Liver (tissue), 9 donors: ENCODE results near the gene CTNNBL1. TPM values are rescaled to one million over a fixed set of nuclear protein-coding genes. Genes with fewer than 3 reads are reported as not detected.

ENCODE experiments used
- DNase-seq: peaks from one replicate; pipeline ENCODE4 v3.0.0-alpha.2; 2017; ENCODE audit warnings: low spot score
- H3K27ac ChIP-seq, 2 donors: one replicate each; pipeline ENCODE4 v1.7.0; 2013; ENCODE audit warnings: inconsistent platforms in 2 of 2, low read length in 2 of 2, control low read depth in 1 of 2, low read depth in 1 of 2, mild to moderate bottlenecking in 1 of 2
- H3K27me3 ChIP-seq, 4 donors: one replicate each; pipeline versions ENCODE4 v1.6.1 to v1.7.0; 2013; ENCODE audit warnings: low read length in 3 of 4, inconsistent platforms in 1 of 4, mild to moderate bottlenecking in 1 of 4, moderate library complexity in 1 of 4; ENCODE audit not compliant: control insufficient read depth in 4 of 4, insufficient read depth in 4 of 4
- H3K36me3 ChIP-seq, 4 donors: one replicate each; pipeline versions ENCODE4 v1.6.1 to v1.7.0; 2013; ENCODE audit warnings: low read length in 3 of 4, mild to moderate bottlenecking in 3 of 4, low read depth in 1 of 4, moderate library complexity in 1 of 4; ENCODE audit not compliant: control insufficient read depth in 4 of 4, insufficient read depth in 3 of 4
- H3K4me1 ChIP-seq, 4 donors: one replicate each; pipeline versions ENCODE4 v1.6.1 to v1.7.0; 2013; ENCODE audit warnings: low read length in 3 of 4, mild to moderate bottlenecking in 3 of 4, moderate library complexity in 1 of 4; ENCODE audit not compliant: control insufficient read depth in 4 of 4, insufficient read depth in 4 of 4
- H3K4me3 ChIP-seq, 3 donors: one replicate each; pipeline versions ENCODE4 v1.6.1 to v1.7.0; 2013; ENCODE audit warnings: low read length in 3 of 3, control low read depth in 1 of 3, low read depth in 1 of 3, mild to moderate bottlenecking in 1 of 3
- H3K9ac ChIP-seq, 2 donors: one replicate each; pipeline ENCODE4 v1.7.0; 2013; ENCODE audit warnings: low read length in 2 of 2, mild to moderate bottlenecking in 2 of 2, moderate library complexity in 2 of 2, control low read depth in 1 of 2, low read depth in 1 of 2
- H3K9me3 ChIP-seq, 4 donors: one replicate each; pipeline versions ENCODE4 v1.6.1 to v1.7.0; 2013; ENCODE audit warnings: low read length in 3 of 4; ENCODE audit not compliant: control insufficient read depth in 4 of 4
- FOXA1 ChIP-seq: IDR thresholded peaks from 2 replicates; pipeline ENCODE4 v1.6.1; 2016; ENCODE audit warnings: antibody characterized with exemption
- FOXA2 ChIP-seq: IDR thresholded peaks from 2 replicates; pipeline ENCODE4 v1.6.1; 2016; ENCODE audit warnings: antibody characterized with exemption
- GABPA ChIP-seq, 2 donors: IDR thresholded peaks in 1 of 2; conservative IDR thresholded peaks in 1 of 2; 2 replicates each; pipeline ENCODE4 v1.6.1; 2016; ENCODE audit warnings: antibody characterized with exemption in 2 of 2, mild to moderate bottlenecking in 1 of 2, moderate library complexity in 1 of 2
- HNF4A ChIP-seq, 2 donors: conservative IDR thresholded peaks; 2 replicates each; pipeline ENCODE4 v1.6.1; 2016; ENCODE audit warnings: antibody characterized with exemption in 2 of 2, mild to moderate bottlenecking in 2 of 2
- HNF4G ChIP-seq: IDR thresholded peaks from 2 replicates; pipeline ENCODE4 v1.6.1; 2016; ENCODE audit warnings: antibody characterized with exemption
- NR2F2 ChIP-seq: IDR thresholded peaks from 2 replicates; pipeline ENCODE4 v1.6.1; 2016; ENCODE audit warnings: antibody characterized with exemption
- RAD21 ChIP-seq, 2 donors: IDR thresholded peaks; 2 replicates each; pipeline ENCODE4 v1.6.1; 2016; ENCODE audit warnings: antibody characterized with exemption in 2 of 2, mild to moderate bottlenecking in 2 of 2
- RXRA ChIP-seq, 2 donors: IDR thresholded peaks; 2 replicates each; pipeline ENCODE4 v1.6.1; 2017 to 2018; ENCODE audit warnings: antibody characterized with exemption in 2 of 2, mild to moderate bottlenecking in 1 of 2
- TAF1 ChIP-seq: conservative IDR thresholded peaks from 2 replicates; pipeline ENCODE4 v1.6.1; 2016; ENCODE audit warnings: antibody characterized with exemption, mild to moderate bottlenecking
- WGBS: extraction: QIAGEN DNeasy Blood & Tissue Kit; methylation state at CpG from one replicate; pipeline ENCODE4 v1.1.7; 2013; 5-methylcytosine and 5-hydroxymethylcytosine counted together
- polyA plus RNA-seq, 2 donors: library from polyadenylated mRNA; stranded (reverse) in 1 of 2; unstranded in 1 of 2; fragments of 200-250 nt in 1 of 2; fragments of >200 nt in 1 of 2; fragmentation: Nextera tagmentation in 1 of 2; extraction: Ambion mirVana in 1 of 2; gene quantifications; one replicate each; pipeline versions ENCODE4 v1.2.1 to v1.2.3, GENCODE V29; 2013 to 2015
- total RNA-seq, 2 donors: library from RNA; depleted of rRNA; stranded (reverse); fragments of >200 nt; gene quantifications; one replicate each; pipeline ENCODE4 v1.2.3, GENCODE V29; 2014
- TF ChIP-seq, protein P1 (sequence below): IDR thresholded peaks from 2 replicates; pipeline ENCODE4 v1.6.1; 2016; ENCODE audit warnings: antibody characterized with exemption, mild to moderate bottlenecking
- TF ChIP-seq, protein P2 (sequence below): IDR thresholded peaks from 2 replicates; pipeline ENCODE4 v1.6.1; 2016; ENCODE audit warnings: antibody characterized with exemption
- TF ChIP-seq, protein P3 (sequence below): fragments of 150-350 bp; IDR thresholded peaks from 2 replicates; pipeline ENCODE4 v1.5.1; 2017; ENCODE audit warnings: improper control_type of control experiment, low read depth, low read length; ENCODE audit not compliant: missing input control
- TF ChIP-seq, protein P4 (sequence below): IDR thresholded peaks from 2 replicates; pipeline ENCODE4 v1.6.1; 2016; ENCODE audit warnings: antibody characterized with exemption
- TF ChIP-seq, protein P5 (sequence below): IDR thresholded peaks from 2 replicates; pipeline ENCODE4 v1.6.1; 2016; ENCODE audit warnings: antibody characterized with exemption
- donor health status: healthy.
- donor health status: healthy.
- donor health status: healthy.
- donor health status: healthy.
- donor health status: healthy.

CTNNBL1 gene
- total and polyA plus RNA-seq, 4 donors, result 18.3 to 25.4 (median 20.3) TPM

DNA sequence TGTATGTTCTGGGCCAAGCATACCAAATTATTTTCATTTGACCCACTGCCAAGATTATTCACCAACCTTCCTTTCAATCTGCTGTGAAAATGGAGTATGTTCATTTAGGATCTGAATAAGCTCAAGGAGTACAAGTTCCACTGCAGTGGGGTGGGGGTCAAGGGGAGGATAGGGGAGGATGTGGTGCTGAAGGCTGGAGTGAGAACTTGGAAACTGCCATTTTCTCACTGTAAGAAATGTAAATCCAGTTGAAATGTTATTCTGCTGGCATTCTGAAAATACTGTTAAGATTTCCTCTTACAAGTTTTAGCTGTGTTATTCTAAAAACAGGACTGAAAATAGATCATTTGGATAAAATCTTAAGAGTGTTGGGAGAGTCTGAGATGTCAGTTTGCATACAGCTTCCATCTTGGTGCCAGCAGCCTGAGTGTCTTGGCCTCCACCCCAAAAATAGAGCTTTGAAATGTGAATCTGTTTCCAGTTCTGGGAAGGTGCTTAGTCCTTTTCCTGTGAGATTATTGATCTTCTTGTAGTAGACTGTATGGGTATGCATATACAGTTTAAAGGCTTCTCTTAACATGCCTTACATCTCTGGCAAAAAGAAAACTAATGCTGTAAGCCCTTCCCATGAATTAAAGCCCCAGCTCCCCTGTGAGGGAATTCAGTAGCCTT is 84.3 kb downstream of the CTNNBL1 start:
- Histone ChIP-seq H3K27ac (no peak overlapping the region), H3K4me1 (peaks cover 0 to 5% (median 2%) of the 10 kb centered on the region in 4 donors), H3K9me3 (no peaks in the 10 kb centered on the region), H3K9ac (no peak overlapping the region), H3K36me3 (peaks cover 0 to 27% (median 14%) of the 10 kb centered on the region in 4 donors), H3K27me3 (no peaks in the 10 kb centered on the region), H3K4me3 (no peak overlapping the region)
- DNase-seq, result no peak
- TF ChIP-seq, protein P1, sequence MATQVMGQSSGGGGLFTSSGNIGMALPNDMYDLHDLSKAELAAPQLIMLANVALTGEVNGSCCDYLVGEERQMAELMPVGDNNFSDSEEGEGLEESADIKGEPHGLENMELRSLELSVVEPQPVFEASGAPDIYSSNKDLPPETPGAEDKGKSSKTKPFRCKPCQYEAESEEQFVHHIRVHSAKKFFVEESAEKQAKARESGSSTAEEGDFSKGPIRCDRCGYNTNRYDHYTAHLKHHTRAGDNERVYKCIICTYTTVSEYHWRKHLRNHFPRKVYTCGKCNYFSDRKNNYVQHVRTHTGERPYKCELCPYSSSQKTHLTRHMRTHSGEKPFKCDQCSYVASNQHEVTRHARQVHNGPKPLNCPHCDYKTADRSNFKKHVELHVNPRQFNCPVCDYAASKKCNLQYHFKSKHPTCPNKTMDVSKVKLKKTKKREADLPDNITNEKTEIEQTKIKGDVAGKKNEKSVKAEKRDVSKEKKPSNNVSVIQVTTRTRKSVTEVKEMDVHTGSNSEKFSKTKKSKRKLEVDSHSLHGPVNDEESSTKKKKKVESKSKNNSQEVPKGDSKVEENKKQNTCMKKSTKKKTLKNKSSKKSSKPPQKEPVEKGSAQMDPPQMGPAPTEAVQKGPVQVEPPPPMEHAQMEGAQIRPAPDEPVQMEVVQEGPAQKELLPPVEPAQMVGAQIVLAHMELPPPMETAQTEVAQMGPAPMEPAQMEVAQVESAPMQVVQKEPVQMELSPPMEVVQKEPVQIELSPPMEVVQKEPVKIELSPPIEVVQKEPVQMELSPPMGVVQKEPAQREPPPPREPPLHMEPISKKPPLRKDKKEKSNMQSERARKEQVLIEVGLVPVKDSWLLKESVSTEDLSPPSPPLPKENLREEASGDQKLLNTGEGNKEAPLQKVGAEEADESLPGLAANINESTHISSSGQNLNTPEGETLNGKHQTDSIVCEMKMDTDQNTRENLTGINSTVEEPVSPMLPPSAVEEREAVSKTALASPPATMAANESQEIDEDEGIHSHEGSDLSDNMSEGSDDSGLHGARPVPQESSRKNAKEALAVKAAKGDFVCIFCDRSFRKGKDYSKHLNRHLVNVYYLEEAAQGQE, result no peak

DNA sequence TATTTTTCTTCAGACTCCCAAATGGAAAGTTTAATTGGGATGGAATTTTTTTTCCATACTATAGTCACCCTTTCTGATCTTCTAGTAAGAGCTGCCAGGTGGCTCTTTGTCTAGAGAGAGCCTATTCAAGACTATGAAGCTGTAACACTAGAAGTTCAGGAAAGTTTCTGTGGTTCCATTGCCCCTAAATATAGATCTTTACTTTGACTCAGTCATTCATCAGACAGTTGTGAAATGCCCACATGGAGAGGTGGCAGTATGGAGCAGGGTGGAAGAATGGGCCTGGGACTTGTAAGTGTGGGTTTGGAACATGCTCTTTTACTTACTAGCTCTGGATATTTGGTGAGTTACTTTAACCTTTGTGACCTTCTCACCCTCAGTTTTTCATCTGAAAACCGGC is 87.8 kb downstream of the CTNNBL1 start:
- DNase-seq, result no peak
- Histone ChIP-seq H3K9me3 (no peaks in the 10 kb centered on the region), H3K27me3 (no peaks in the 10 kb centered on the region), H3K4me3 (no peak overlapping the region), H3K4me1 (peaks cover 0 to 1% (median 0%) of the 10 kb centered on the region in 4 donors), H3K9ac (no peak overlapping the region), H3K36me3 (peaks cover 0 to 25% (median 15%) of the 10 kb centered on the region in 4 donors), H3K27ac (no peak overlapping the region)
- TF ChIP-seq, protein P2, sequence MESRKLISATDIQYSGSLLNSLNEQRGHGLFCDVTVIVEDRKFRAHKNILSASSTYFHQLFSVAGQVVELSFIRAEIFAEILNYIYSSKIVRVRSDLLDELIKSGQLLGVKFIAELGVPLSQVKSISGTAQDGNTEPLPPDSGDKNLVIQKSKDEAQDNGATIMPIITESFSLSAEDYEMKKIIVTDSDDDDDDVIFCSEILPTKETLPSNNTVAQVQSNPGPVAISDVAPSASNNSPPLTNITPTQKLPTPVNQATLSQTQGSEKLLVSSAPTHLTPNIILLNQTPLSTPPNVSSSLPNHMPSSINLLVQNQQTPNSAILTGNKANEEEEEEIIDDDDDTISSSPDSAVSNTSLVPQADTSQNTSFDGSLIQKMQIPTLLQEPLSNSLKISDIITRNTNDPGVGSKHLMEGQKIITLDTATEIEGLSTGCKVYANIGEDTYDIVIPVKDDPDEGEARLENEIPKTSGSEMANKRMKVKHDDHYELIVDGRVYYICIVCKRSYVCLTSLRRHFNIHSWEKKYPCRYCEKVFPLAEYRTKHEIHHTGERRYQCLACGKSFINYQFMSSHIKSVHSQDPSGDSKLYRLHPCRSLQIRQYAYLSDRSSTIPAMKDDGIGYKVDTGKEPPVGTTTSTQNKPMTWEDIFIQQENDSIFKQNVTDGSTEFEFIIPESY, result no peak
- TF ChIP-seq, protein P3, sequence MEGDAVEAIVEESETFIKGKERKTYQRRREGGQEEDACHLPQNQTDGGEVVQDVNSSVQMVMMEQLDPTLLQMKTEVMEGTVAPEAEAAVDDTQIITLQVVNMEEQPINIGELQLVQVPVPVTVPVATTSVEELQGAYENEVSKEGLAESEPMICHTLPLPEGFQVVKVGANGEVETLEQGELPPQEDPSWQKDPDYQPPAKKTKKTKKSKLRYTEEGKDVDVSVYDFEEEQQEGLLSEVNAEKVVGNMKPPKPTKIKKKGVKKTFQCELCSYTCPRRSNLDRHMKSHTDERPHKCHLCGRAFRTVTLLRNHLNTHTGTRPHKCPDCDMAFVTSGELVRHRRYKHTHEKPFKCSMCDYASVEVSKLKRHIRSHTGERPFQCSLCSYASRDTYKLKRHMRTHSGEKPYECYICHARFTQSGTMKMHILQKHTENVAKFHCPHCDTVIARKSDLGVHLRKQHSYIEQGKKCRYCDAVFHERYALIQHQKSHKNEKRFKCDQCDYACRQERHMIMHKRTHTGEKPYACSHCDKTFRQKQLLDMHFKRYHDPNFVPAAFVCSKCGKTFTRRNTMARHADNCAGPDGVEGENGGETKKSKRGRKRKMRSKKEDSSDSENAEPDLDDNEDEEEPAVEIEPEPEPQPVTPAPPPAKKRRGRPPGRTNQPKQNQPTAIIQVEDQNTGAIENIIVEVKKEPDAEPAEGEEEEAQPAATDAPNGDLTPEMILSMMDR, result no peak
- TF ChIP-seq HNF4G (no peak), NR2F2 (no peak), TAF1 (no peak)
- 96% methylated on average over 1 of the region's 1 CpG for WGBS

DNA sequence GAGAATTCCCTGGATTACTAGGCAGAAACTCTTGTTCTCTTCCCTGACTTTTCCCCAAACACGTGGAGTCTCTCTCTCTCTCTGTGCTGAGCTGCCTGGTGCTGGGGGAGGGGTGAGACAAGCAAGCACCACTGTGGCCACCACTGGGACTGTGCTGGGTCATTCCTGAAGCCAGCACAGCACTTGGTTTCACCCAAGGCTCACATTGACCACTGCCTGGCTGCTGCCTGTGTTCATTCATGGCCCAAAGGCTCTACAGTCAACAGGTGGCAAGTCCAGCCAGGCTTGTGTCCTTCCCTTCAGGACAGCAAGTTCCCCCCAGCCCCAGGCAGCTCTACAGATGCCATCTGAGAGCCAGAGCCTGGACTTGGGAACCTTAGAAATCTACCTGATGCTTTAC is 92.2 kb downstream of the CTNNBL1 start:
- H3K4me3 ChIP-seq, result no peak overlapping the region
- no peaks in the 10 kb centered on the region for H3K9me3 ChIP-seq
- peaks cover 0 to 35% (median 18%) of the 10 kb centered on the region in 4 donors for H3K36me3 ChIP-seq
- WGBS, result 83% methylated on average over 1 of the region's 1 CpG
- H3K9ac ChIP-seq, result no peak overlapping the region
- no peak overlapping the region for H3K27ac ChIP-seq
- H3K27me3 ChIP-seq, result no peaks in the 10 kb centered on the region
- DNase-seq, result no peak
- peaks cover 0 to 1% (median 0%) of the 10 kb centered on the region in 4 donors for H3K4me1 ChIP-seq
- TF ChIP-seq FOXA1, result no peak
- TF ChIP-seq FOXA2, result no peak
- TF ChIP-seq RXRA (IDR thresholded peaks at IDR 0.05), result no peak
- no peak for TF ChIP-seq GABPA (IDR thresholded peaks at IDR 0.05 in 1 of 2, conservative IDR thresholded peaks at IDR 0.05 in 1 of 2)
- TF ChIP-seq, protein P3, result no peak
- no peak for TF ChIP-seq TAF1
- TF ChIP-seq, protein P4, sequence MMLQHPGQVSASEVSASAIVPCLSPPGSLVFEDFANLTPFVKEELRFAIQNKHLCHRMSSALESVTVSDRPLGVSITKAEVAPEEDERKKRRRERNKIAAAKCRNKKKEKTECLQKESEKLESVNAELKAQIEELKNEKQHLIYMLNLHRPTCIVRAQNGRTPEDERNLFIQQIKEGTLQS, result no peak
- no peak for TF ChIP-seq HNF4G
- no peak for TF ChIP-seq RAD21 (IDR thresholded peaks at IDR 0.05)
- TF ChIP-seq, protein P2, result no peak
- TF ChIP-seq, protein P5, sequence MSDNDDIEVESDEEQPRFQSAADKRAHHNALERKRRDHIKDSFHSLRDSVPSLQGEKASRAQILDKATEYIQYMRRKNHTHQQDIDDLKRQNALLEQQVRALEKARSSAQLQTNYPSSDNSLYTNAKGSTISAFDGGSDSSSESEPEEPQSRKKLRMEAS, result no peak
- no peak for TF ChIP-seq HNF4A (conservative IDR thresholded peaks at IDR 0.05)
